K562 (cell line): ENCODE measurements around the gene ZNF195. TPM values are rescaled to one million over a fixed set of nuclear protein-coding genes. Genes with fewer than 3 reads are reported as not detected.

Source experiments
- CBX8 ChIP-seq: fragments of 200-600 bp; sonication (generic); IDR thresholded peaks from 2 replicates; pipeline ENCODE4 v1.6.1; 2012; ENCODE audit warnings: borderline replicate concordance, mixed run types, low read depth, mild to moderate bottlenecking, moderate library complexity, mixed read lengths, low read length, control low read depth, inconsistent platforms; ENCODE audit not compliant: poor library complexity, severe bottlenecking; ENCODE audit errors: extremely low read depth
- CSDE1 ChIP-seq, 2 experiments: fragments of 450-650 bp; IDR thresholded peaks; 2 replicates each; pipeline ENCODE4 v1.6.1; 2016; ENCODE audit warnings: mild to moderate bottlenecking in 1 of 2
- ELF2 ChIP-seq: fragments of 250-450 bp; sonication (Bioruptor Pico); IDR thresholded peaks from 2 replicates; pipeline ENCODE4 v1.5.0; 2021; ENCODE audit warnings: mild to moderate bottlenecking
- GABPB1 ChIP-seq: sonication (generic); formaldehyde crosslinking; IDR thresholded peaks from 2 replicates; pipeline ENCODE4 v1.8.0; 2022; ENCODE audit warnings: mild to moderate bottlenecking, missing genetic modification reagents
- MIER1 ChIP-seq: fragments of 450-650 bp; IDR thresholded peaks from 2 replicates; pipeline ENCODE4 v1.6.1; 2016; ENCODE audit warnings: antibody characterized with exemption, mild to moderate bottlenecking, low read depth
- MLX ChIP-seq, 2 experiments: fragments of 450-650 bp in 1 of 2; sonication (generic) in 1 of 2; formaldehyde crosslinking; conservative IDR thresholded peaks; 2 replicates each; pipeline versions ENCODE4 v1.4.0 to v1.8.1; 2020 to 2022; ENCODE audit warnings: mild to moderate bottlenecking in 1 of 2, missing genetic modification reagents in 1 of 2
- NFIC ChIP-seq: fragments of 450-650 bp; IDR thresholded peaks from 2 replicates; pipeline ENCODE4 v1.6.1; 2017; ENCODE audit warnings: mild to moderate bottlenecking, inconsistent platforms
- PCBP1 ChIP-seq: fragments of 200-400 bp; formaldehyde crosslinking; IDR thresholded peaks from 2 replicates; pipeline ENCODE4 v1.6.1; 2018; ENCODE audit warnings: mild to moderate bottlenecking, low read depth, low read length; ENCODE audit not compliant: poor library complexity, severe bottlenecking
- PPARD ChIP-seq: fragments of 250-450 bp; sonication (Bioruptor Pico); IDR thresholded peaks from 2 replicates; pipeline ENCODE4 v1.8.0; 2022; ENCODE audit warnings: inconsistent platforms, mild to moderate bottlenecking, moderate library complexity
- SMAD1 ChIP-seq: fragments of 150-350 bp; IDR thresholded peaks from 2 replicates; pipeline ENCODE4 v1.6.1; 2014; ENCODE audit warnings: low read length, low read depth; ENCODE audit not compliant: partially characterized antibody
- SOX6 ChIP-seq: fragments of 450-650 bp; IDR thresholded peaks from 2 replicates; pipeline ENCODE4 v1.6.1; 2014; ENCODE audit warnings: mild to moderate bottlenecking
- STAT6 ChIP-seq: sonication (generic); formaldehyde crosslinking; IDR thresholded peaks from 2 replicates; pipeline ENCODE4 v1.8.1; 2023; ENCODE audit warnings: mild to moderate bottlenecking, missing genetic modification reagents
- TCF7L2 ChIP-seq: fragments of 150-350 bp; IDR thresholded peaks from 2 replicates; pipeline ENCODE4 v1.6.1; 2016; ENCODE audit warnings: low read depth, mild to moderate bottlenecking, low read length, moderate library complexity
- TFAP4 ChIP-seq: sonication (generic); formaldehyde crosslinking; IDR thresholded peaks from 2 replicates; pipeline ENCODE4 v1.8.0; 2022; ENCODE audit warnings: missing genetic modification reagents, mild to moderate bottlenecking, moderate library complexity, borderline replicate concordance
- VEZF1 ChIP-seq: fragments of 200-800 bp; sonication (Bioruptor generic); IDR thresholded peaks from 2 replicates; pipeline ENCODE4 v1.6.1; 2017; ENCODE audit warnings: missing genetic modification characterization, missing compliant biosample characterization
- ZBTB5 ChIP-seq: fragments of 450-650 bp; IDR thresholded peaks from 2 replicates; pipeline ENCODE4 v1.6.1; 2017; ENCODE audit warnings: antibody characterized with exemption
- ZNF124 ChIP-seq: sonication (generic); formaldehyde crosslinking; IDR thresholded peaks from 2 replicates; pipeline ENCODE4 v1.8.1; 2022; ENCODE audit warnings: missing genetic modification reagents
- ZNF175 ChIP-seq: fragments of 200-800 bp; sonication (Bioruptor generic); IDR thresholded peaks from 2 replicates; pipeline ENCODE4 v1.6.1; 2016; ENCODE audit warnings: low read depth, mild to moderate bottlenecking, missing genetic modification characterization, missing compliant biosample characterization
- ZNF197 ChIP-seq: fragments of 200-800 bp; sonication (Bioruptor generic); IDR thresholded peaks from 2 replicates; pipeline ENCODE4 v1.6.1; 2016; ENCODE audit warnings: low read depth, missing genetic modification characterization, missing compliant biosample characterization
- ZNF316 ChIP-seq: fragments of 450-650 bp; IDR thresholded peaks from 2 replicates; pipeline ENCODE4 v1.6.1; 2016
- ZNF445 ChIP-seq: fragments of 250-450 bp; sonication (Bioruptor Pico); IDR thresholded peaks from 2 replicates; pipeline ENCODE4 v1.4.0; 2020; ENCODE audit warnings: low read depth, mild to moderate bottlenecking, moderate library complexity
- ZNF583 ChIP-seq: fragments of 250-450 bp; sonication (Bioruptor Pico); IDR thresholded peaks from 2 replicates; pipeline ENCODE4 v1.4.0; 2020
- ZNF780A ChIP-seq: fragments of 250-450 bp; sonication (Bioruptor Pico); IDR thresholded peaks from 2 replicates; pipeline ENCODE4 v1.5.0; 2021; ENCODE audit warnings: mild to moderate bottlenecking
- polyA plus RNA-seq, 8 experiments: library from polyadenylated mRNA; depleted of rRNA in 4 of 8; stranded (reverse) in 5 of 8; unstranded in 3 of 8; fragments of >200 nt; fragmentation: Nextera tagmentation in 2 of 8; fragmentation: Illumina TruSeq in 1 of 8; extraction: Ambion mirVana in 2 of 8; extraction: Trizol in 1 of 8; gene quantifications; 2 replicates each; pipeline versions ENCODE4 v1.2.1 to v1.2.3, GENCODE V29; 2011 to 2014; ENCODE audit warnings: inconsistent platforms in 1 of 8, missing spikeins in 1 of 8
- total RNA-seq, 7 experiments: library from RNA; depleted of rRNA in 6 of 7; stranded (reverse); fragments of >200 nt in 6 of 7; fragmentation: Illumina TruSeq in 2 of 7; extraction: Trizol in 2 of 7; gene quantifications; 2 replicates each; pipeline versions ENCODE4 v1.2.1 to v1.2.3, GENCODE V29; 2011 to 2021; ENCODE audit warnings: low replicate concordance in 1 of 7

ZNF195 gene
- total and polyA plus RNA-seq, 9 of the 15 experiments (the other 6 are each of a cell fraction or from before 2014, with no cell fraction given), result 42.1 to 75.5 (median 60.4) TPM

GRCh38 chr11:3340025-3340424 lies 38.9 kb downstream of the ZNF195 start (continued):
- TF ChIP-seq VEZF1, result no peak
- TF ChIP-seq ZNF316, result no peak
- TF ChIP-seq SOX6, result peak; percentile 70; the same call in 1 of the 2 replicates
- no peak for TF ChIP-seq PCBP1
- no peak for TF ChIP-seq PPARD
- no peak for TF ChIP-seq NFIC
- TF ChIP-seq ZBTB5, result no peak
- TF ChIP-seq TFAP4, result no peak
- no peak for TF ChIP-seq STAT6 (CRISPR knock-in tag)
- no peak; the same call in 1 of the 2 replicates for TF ChIP-seq ZNF583 (CRISPR knock-in tag)
- no peak for TF ChIP-seq ZNF175 (CRISPR knock-in tag)
- TF ChIP-seq MLX (CRISPR knock-in tag; conservative IDR thresholded peaks at IDR 0.05), result no peak
- no peak for TF ChIP-seq ELF2 (CRISPR knock-in tag)
- no peak for TF ChIP-seq CBX8
- no peak for TF ChIP-seq CSDE1 (IDR thresholded peaks at IDR 0.05)
- no peak for TF ChIP-seq SMAD1
- no peak for TF ChIP-seq GABPB1
- TF ChIP-seq ZNF445 (CRISPR knock-in tag), result no peak
- TF ChIP-seq ZNF124 (CRISPR knock-in tag), result no peak
- no peak for TF ChIP-seq ZNF197
- no peak for TF ChIP-seq MIER1
- TF ChIP-seq TCF7L2, result no peak
- TF ChIP-seq ZNF780A (CRISPR knock-in tag), result no peak
